GM18517 (cell line): ENCODE results near the gene NR5A2.
A peak's percentile ranks its signal among the peaks of the same experiment; 100 is the strongest.

Experiments used
- ATAC-seq: cut with Tn5 transposase; IDR thresholded peaks from one replicate; pipeline ENCODE4 v1.9.1; 2021; ENCODE audit warnings: mild to moderate bottlenecking, moderate library complexity; ENCODE audit not compliant: unreplicated experiment

Gene NR5A2

GRCh38 chr1:200062143-200062542 lies 34.6 kb downstream of the NR5A2 start:
- ATAC-seq: no peak

- ATAC-seq: peak; percentile 94
Measured at GRCh38 chr1:200072636-200073285, 45.3 kb downstream of the NR5A2 start.

- peak; percentile 39 for ATAC-seq
Measured at GRCh38 chr1:200073286-200073637, 45.8 kb downstream of the NR5A2 start.

- no peak for ATAC-seq
Measured at GRCh38 chr1:200075522-200075921, 48.0 kb downstream of the NR5A2 start.

GRCh38 chr1:200075938-200076546 lies 48.5 kb downstream of the NR5A2 start:
- ATAC-seq: no peak

- no peak for ATAC-seq
Measured at GRCh38 chr1:200079232-200079940, 51.9 kb downstream of the NR5A2 start.

GRCh38 chr1:200081151-200081968 lies 53.9 kb downstream of the NR5A2 start:
- no peak for ATAC-seq

- no peak for ATAC-seq
Measured at GRCh38 chr1:200081969-200082245, 54.4 kb downstream of the NR5A2 start.

GRCh38 chr1:200082329-200082728 lies 54.8 kb downstream of the NR5A2 start:
- no peak for ATAC-seq

GRCh38 chr1:200090252-200091159 lies 63.0 kb downstream of the NR5A2 start:
- ATAC-seq: no peak

- ATAC-seq: no peak
Measured at GRCh38 chr1:200095057-200095577, 67.6 kb downstream of the NR5A2 start.

GRCh38 chr1:200096774-200097173 lies 69.3 kb downstream of the NR5A2 start:
- ATAC-seq: no peak

GRCh38 chr1:200099040-200099439 lies 71.5 kb downstream of the NR5A2 start:
- no peak for ATAC-seq

- no peak for ATAC-seq
Measured at GRCh38 chr1:200103966-200104583, 76.6 kb downstream of the NR5A2 start.

- no peak for ATAC-seq
Measured at GRCh38 chr1:200107004-200107470, 79.5 kb downstream of the NR5A2 start.

- no peak for ATAC-seq
Measured at GRCh38 chr1:200108659-200109058, 81.1 kb downstream of the NR5A2 start.

GRCh38 chr1:200112290-200112689 lies 84.8 kb downstream of the NR5A2 start:
- no peak for ATAC-seq

GRCh38 chr1:200115532-200115931 lies 88.0 kb downstream of the NR5A2 start:
- no peak for ATAC-seq

GRCh38 chr1:200116324-200116723 lies 88.8 kb downstream of the NR5A2 start:
- ATAC-seq: no peak
